ENCODE results near the gene ERP27.

The ERP27 gene

DNA sequence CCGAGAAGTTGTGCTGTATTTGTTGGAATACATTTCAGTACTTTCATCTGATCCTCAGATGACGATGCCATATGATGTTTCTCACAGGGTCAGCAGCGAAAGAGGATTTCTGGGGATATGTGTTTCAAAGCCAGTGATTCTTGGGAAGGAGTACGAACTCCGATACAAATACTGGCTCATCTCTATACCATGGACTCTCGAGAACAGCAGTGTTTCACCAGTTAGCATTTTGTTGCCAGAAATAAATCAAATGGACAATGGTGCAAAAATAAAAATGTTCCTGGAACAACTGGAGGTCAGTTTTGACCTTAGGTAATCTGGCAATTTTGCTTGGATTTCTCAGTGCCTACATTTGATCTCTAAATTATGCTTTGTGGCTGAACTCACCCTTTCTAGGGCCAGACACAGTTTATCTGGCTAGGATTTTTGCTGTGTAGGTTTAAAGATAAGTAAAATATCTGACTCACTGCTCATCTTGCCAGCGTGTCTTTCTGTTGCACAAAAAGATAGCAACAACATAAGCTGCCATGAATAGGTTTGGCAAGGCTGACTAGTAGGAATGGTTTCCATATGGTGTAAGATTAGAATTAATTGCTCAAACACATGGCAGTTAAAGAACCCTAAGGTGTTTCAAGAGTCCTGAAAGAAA, 41.7 kb downstream of the ERP27 start:
- peak; percentile 92 for DNase-seq

DNA sequence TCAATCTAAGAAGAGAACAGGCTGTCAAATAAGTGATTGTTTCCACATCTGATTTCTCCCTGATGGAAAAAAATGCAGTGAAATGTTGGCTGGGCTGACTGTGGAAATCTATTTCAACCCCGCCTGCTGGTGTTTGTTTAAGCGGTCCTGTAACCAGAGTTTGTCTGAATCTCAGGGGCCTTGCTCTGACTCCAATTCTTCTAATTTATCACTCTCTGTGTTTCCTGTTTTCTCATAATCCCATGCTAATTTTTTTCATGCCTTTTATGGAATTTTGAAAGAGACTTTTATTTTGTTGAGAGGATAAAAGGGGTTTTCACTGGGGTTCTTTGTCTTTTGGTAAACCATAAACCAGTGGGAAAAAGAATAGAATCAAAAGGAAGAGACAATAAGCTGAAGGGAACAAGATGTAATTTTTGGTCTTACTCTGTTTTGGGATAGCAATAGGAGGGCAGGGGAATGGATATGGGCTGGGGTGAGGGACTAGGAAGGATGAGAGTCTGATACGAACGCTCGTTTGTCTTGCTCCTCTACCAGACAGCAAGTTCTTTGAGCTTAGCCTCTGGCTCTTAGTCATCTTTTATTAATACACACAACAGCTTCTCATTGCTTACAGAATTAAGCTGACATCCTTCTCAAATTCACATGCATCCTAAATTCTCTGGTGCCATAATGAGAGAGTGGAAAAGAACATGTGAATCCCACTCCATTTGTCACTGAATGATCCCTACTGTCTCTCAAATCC, 44.7 kb downstream of the ERP27 start:
- DNase-seq: no peak

DNA sequence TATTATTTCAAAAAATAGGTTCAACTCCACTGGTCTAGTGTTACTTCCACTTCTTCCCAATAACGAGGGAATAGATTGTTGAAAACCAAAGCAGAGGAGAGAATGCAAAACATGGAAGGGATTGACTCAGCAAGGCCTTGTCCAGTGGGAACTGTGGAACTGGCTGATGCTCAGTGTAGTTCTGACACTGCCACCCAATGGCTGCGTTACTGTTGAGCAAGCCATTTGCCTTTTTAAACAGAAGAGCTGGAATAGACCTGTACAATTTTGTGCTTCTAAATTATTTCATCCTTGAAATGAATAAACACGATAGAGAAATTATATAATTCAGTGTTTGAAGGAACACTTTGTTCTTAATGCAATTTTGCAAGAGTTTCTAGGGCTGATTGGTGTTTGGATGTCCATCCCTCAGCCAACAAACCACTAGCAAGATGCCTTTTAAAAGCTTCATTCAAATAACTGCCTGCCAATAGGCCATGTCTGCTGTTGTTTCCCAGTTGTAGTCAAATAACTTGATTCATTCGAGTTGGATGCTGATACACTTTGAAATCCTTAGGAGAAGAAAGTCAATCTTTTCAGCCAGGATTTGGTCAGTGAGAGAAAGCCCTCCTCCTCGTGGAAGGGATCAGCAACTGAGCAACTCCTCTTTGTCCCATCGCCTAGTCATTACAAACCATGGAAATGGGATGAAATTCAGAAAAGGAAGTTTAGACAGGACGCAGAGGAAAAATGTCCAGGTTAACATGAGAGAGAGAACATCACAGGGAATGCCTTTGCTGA, 45.4 kb downstream of the ERP27 start:
- no peak for DNase-seq

DNA sequence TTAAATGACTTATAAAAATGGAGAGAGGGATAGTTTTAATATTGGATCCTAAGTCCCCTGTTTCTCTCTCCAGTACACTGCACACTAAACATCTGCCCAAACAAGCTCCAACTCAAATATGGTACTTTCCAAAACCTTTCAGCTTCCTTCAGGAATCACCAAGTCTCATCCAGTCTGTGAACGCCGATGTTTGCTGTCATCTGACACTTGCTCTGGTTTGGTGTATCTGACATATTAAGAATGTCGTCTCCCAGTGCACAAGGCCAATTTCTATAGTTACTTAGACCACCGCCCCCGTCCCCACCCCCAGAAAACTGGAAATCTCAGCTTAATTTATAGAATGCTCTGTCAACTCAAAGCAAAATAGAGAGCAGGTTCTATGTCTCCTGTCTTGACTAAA, 47.6 kb downstream of the ERP27 start:
- DNase-seq: no peak

DNA sequence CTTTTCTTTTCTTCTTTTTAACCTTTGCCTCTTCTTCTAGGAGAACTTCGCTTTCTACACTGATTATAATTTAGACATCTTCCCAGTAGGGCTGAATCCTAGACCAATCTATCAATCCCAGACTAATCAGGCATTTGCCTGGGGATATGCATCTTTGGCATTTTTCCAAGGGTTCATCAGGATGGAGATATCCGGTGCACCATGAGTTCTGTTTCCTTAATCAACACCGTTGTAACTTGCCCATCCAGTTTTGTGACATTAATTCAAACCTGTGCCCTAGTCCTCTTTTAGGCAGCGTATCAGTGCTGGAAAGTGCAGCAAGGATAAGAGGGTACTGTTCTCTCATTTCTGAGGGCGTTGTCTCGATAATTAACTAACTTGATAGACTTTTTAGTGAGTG, 52.1 kb downstream of the ERP27 start:
- DNase-seq: peak; percentile 53

DNA sequence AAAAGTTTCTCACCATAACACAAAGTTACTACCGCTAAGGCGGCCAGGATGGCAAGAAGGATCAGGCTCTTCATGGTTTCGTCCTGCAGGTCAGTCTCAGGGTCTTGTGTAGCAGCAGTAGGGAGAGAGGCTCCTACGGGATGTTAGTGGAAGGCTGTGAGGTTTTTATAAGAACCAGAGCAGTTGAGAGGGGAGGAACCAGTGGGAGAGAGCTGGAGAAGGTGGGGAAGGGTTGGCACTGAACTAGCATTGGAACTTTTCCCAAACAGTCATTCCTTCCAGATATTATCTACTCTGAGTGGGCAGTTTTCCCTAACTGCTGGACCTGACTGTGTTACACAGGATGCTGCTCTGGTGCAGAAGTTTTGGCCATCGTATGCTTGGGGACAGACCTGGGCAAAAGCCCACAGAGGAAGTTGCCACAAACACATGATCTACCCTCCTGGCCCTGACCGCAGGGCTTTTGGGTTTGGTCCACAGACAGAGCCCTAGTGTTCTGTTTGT, 52.6 kb downstream of the ERP27 start, which contains the start of gene MGP:
Gene MGP, minus strand, starts transcription at position 137 of the 504 bp plus-strand sequence. Its CDS starts 63 bp downstream, at position 74.
- peak; percentile 81 for DNase-seq

DNA sequence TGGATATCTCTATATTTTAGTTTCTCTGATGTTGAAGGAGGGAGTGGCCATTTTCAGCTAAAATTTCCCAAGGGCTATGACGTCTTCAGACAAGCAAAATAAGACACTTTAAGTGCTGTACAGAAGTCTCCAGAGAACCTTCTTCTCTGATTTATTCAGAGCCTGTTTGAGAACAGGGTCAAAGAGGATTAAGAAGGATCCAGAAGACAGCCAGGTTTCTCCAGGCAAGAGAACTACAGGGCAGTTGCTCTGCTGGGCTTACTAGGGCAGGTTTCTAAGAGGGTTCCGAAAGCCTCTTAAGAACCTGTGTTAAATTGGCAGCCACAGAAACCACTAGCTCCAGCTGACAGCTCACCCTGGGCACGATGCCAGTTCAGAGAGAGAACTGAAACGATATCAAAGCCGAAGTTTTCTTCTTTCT, 53.9 kb downstream of the ERP27 start:
- DNase-seq: peak; percentile 88

DNA sequence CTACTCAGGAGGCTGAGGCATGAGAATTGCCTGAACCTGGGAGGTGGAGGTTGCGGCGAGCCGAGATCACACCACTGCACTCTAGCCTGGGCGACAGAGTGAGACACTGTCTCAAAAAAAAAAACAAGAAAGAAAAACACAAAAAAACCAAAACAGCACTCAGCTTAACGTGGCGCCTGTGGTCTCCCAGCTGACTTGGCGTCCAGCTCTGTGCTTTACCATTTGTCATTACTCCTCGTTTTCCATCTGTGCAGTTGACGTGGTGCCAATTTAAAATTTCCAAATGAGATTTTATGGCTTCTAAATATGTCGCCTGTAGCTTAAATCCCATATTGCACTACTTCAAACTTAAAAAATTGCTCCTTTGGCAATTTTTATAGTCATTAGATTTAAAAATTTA, 54.7 kb downstream of the ERP27 start:
- peak; percentile 90 for DNase-seq

DNA sequence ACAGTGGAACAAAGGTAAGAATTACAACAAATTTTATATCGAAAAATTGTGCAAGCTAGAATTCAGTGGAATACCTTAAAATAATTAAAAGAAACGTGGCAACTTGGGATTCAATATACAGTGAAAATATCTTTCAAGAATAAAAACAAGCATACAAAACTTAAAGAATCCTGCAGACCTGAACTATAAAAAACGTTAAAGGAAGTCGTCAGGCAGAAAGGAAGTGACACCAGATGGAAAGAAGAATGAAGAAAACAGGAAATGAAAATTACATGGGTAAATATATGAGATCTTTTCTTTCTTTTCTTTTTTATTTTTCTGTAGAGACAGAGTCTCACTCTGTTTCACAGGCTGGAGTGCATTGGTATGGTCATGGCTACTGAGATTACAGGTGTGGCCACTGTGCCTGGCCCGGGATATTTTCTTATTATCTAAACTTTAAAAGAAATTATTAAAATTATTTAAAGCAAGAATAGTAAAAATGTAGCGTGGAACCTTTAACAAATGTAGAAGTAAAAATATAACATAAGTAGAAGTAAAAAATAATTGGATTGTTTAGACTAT, 57.4 kb downstream of the ERP27 start:
- DNase-seq: no peak

DNA sequence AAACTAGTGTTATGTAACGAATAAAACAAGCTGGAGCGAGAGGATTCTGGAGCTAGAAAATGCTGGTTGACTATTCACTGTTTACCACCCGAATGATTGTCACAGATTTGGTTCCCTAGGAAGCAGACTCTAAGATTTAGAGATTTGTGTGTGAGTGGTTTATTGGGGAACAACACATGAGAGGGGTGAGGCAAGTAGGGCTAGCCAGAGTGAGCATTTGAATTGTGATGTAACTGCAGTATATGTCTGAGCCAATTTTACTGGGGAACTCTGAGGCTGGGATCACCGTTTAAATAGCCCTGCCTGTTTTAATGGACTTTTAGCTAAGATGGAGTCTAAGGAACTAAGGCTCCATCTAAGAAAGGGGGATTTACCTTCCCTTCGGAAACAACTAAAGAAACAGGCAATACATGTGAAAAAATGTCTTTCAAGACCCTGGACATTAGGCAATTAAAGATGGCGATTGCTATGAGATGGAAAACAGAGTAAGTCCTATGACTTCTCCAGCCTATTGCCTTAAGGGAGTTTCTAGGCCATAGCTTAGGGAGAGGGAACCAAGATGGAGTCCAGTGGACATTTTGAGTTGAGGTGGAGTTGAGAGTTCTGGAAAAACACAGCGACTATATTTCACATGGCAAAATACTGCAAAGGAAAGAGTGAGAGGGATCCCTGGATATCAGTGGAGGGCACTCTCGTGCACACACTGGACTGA, 59.0 kb downstream of the ERP27 start:
- no peak for DNase-seq

DNA sequence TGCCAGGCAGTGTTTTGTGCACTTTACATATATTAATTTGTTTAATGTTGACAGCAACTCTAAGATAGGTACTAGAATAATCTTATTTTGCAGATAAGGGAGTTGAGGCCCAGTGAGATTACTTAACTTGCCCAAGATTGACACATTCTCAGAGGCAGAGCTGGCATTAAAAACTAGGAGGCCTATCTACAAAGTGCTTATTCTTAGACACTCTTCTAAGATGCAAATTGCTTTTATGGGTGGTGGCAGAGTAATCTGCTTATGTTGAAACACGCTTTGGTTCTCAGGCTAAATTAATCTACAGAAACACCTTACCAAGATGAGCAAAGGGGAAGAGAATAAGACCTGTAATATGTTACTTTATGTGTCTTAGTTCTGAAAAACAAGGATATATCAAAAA, 59.8 kb downstream of the ERP27 start:
- no peak for DNase-seq

DNA sequence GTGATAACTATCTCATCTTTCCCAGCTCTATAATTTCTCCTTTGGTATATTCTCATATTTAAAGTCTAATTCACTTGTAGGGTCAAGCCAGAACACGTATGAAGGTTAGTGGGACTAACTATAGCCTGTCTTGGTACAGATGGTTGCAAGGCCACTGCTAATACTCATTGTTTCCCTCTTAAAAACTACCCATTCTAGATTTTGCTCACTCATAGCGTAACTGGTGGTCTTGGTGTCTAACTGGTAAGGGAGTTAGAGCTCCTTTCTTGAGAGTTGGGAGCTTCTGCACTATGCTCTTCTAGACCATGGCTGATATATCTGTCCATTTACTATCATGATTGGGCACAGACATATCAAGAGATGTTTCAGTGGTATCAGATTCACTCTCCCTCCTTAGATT, 61.5 kb downstream of the ERP27 start:
- DNase-seq: no peak

DNA sequence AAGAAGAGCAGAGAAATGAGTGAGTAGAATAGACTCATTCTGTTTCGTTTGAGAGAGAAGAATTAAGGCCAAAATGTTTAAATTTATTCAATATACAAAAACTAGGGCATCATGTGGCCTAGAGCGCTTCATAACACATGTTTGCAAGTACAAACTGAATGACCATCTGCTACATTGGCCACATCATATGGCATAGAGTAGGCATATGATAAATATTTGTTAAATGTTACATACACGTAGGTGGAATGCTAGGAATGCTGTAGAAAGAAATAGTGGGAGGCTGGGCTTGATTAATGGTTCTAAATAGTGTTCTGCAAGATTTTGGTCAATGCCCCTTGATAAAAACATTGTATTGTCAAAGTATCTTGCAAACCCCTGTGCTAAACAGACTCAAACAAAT, 63.5 kb downstream of the ERP27 start:
- DNase-seq: peak; percentile 49

DNA sequence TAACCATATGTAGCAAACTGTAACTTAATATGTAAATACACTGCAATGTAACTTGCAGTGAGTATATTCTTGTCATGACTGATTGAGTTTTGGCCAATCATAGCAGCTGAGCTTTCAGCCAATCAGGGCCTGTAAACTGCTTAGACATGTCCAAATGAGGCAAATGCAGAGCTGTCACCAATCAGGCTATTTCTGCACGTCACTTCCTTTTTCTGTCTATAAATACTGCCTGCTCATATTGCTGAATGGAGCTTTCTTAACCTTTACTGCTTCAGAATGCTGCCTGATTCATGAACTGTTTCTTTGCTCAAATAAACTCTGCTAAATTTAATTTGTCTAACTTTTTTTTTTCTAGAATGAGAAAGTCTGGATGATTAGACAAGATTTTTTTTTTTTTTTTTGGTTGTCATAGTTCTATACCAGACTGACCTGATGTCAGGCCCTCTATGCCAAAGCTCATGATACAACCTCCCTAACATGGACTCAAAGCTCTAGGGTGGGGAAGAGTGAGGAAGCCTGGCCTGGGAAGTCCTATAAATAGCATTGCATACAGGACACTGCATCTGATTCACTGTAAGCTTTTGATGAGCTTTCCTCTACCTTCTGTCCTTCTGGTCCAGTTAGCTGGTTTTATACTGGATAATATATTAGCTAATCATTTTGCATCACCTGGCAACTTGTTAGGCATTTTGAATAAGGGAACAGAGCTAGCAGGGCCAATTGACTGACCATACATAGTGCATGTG, 64.7 kb downstream of the ERP27 start:
- no peak for DNase-seq

DNA sequence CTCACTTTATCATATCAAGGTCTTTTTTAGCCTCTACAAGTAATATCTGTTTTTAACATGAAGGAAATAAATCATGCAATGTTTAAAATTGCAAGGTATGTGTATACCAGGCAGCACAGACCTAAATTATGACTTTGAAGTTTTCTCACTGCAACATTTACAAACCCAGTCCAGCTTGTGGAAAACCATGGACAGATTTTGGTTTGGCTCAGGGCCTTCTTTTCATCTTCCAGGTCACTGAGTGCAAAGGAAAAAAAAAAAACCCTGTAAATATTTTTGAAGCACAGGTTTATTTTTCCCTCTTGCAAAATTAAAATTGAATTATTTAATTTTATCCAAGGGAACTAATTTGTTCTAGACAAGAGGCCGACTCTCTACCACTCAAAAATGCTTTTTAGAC, 66.5 kb downstream of the ERP27 start:
- DNase-seq: no peak

DNA sequence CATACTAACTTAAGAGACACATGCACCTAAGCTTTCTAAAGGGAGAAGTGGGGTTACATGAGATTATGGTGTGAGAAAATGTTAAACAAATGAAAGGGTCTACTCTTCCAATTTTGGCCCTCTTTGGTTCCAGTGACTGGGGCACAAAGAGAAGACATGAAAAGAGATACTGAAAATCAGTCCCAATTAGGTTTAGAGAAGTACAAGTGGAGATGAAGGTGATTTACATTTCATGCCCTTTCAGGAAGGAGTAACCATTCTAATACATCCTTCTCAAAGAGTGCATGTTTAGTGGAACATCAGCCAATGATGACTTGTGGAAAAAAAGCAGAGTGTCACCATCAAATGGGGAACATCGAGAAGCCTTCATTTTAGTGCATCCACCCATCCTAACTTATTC, 67.1 kb downstream of the ERP27 start:
- DNase-seq: no peak

DNA sequence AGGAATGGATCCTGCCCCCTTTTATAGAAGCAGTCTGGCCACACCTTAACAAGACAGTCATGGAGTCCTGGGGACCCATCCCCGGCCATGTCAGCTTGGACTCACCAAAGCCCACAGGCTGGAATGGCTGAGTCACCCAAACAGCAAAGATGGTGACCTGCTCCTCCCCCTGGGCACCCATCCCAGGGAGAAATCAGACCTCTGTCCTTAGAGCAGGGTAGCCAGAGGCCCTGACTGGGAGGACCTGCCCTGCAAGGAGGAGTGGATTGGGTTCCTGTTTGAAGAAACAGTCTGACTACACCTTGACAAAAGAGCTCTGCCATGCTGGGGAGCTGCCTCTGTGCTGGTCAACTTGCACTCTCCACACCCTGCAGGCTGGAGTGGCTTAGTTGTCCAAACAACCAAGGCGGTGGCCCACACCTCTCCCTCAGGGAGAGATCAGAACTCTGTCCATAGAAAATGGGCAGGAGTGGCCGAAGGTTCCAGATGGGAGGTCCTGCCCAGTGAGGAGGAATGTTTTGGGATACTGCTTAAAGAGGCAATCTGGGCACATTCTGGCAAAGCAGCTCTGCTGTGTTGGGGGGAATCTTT, 69.3 kb downstream of the ERP27 start:
- DNase-seq: no peak
